Measurements from ENCODE around the gene RGS3. TPM values are rescaled to one million over a fixed set of nuclear protein-coding genes. Genes with fewer than 3 reads are reported as not detected.

The RGS3 gene
- total RNA-seq, 3 donors from 2014 or later = 65.9 to 83.8 (median 70.7) TPM

DNA sequence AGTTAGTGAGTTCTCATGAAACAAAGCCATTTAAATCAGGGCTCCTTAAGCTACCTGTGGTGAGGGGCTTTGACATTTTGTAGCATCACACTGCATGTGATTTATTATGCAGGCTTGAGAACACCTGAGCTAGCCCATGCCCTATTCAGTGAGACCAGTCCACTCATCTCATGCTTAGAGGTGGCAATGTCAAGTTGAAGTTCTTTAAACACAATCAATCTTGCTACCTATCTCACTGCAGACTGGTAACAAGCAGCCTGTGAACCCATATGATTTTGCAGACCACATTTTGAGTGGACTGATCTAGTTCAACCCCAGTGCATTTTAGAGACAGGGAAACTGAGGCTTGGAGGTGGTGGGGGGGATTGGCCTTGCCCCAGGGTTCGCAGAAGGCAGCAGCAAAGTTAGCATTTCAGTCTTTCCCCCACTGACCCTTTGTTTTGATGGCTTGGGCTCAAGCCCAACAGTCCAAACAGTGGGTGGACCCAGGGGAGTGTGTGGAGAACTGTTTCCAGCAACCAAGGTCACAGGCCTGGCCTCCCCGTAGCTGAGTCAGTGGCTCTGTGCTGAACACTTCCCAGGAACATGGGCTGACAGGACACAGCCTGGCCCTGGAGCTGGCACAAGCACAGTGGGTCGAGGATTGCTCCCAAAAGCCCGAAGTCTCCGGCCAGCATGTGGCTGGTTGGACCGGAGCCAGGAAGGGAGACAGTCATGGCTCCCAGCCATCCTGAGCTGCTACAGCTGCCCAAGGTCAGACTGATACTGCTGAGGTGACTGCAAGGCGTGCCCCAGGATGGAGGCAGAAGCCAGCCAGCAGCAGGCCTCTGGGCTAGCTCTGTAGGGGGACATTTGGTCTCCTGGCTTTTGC lies 95.3 kb downstream of the RGS3 start:
- DNase-seq (peak; percentile 59 to 77 (median 68)), ATAC-seq (peak; percentile 66)
- peaks cover 20% of the 10 kb centered on the region for H3K4me1 ChIP-seq (ENCODE audit: low read depth)
- H3K4me3 ChIP-seq = no peak overlapping the region
- H3K9me3 ChIP-seq = no peaks in the 10 kb centered on the region
- intact Hi-C loops (cut with DNase I, micrococcal nuclease) = no loop called here
- TF ChIP-seq, protein P1, sequence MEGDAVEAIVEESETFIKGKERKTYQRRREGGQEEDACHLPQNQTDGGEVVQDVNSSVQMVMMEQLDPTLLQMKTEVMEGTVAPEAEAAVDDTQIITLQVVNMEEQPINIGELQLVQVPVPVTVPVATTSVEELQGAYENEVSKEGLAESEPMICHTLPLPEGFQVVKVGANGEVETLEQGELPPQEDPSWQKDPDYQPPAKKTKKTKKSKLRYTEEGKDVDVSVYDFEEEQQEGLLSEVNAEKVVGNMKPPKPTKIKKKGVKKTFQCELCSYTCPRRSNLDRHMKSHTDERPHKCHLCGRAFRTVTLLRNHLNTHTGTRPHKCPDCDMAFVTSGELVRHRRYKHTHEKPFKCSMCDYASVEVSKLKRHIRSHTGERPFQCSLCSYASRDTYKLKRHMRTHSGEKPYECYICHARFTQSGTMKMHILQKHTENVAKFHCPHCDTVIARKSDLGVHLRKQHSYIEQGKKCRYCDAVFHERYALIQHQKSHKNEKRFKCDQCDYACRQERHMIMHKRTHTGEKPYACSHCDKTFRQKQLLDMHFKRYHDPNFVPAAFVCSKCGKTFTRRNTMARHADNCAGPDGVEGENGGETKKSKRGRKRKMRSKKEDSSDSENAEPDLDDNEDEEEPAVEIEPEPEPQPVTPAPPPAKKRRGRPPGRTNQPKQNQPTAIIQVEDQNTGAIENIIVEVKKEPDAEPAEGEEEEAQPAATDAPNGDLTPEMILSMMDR (IDR thresholded peaks at IDR 0.05) = no peak
- no peaks in the 10 kb centered on the region for H3K36me3 ChIP-seq (ENCODE audit: low read depth)

DNA sequence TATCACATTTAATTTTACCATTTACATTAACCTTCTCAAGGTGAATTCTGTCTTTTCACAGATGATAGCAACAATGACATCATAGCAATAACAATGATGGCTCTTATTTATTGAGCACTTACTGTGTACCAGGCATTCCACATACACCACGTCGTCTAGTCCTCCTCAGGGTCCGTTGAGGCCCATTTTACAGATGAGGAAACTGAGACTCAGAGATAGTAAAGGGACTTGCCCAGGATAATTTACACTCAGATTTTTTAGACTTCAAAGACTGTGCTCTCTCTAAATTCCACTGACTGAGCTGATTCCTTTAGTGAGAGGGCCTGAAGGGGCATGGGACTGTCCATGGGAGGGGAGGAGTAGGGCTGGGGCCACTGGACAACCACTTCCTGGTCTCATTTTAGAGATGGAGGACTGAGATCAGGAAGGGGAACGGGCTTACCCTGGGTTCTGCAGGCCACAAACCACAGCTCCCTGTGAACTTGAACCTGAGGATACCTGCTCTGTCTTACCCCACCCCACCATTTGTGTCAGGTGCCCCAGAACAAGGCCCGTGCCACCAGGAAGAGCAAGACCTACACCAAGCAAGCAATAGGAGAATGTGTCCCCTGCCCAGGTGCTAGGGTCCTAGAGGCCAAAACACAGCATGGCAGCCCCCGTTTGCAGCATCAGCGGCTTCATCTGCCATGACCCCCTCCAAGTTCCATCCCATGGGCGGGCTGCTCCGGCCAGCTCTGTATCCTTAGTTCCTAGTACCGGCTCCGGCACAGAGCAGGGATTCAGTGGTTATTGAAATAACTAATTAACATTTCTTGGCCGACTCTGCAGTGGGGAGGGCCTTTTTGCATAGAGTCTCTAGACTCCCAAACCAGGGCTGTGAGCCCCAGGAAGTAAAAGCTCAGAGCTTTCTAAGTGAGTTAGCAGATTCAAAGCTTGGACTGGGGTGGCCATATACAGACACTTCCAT lies 96.6 kb downstream of the RGS3 start:
- H3K9me3 ChIP-seq = no peaks in the 10 kb centered on the region
- DNase-seq = peak in 1 of 3 donors; percentile 26
- no peaks in the 10 kb centered on the region for H3K36me3 ChIP-seq (ENCODE audit: low read depth)
- ATAC-seq = no peak
- intact Hi-C loops (cut with DNase I, micrococcal nuclease) = no loop called here
- TF ChIP-seq, protein P1 (IDR thresholded peaks at IDR 0.05) = no peak
- peaks cover 32% of the 10 kb centered on the region for H3K4me1 ChIP-seq (ENCODE audit: low read depth)
- H3K4me3 ChIP-seq = no peak overlapping the region

DNA sequence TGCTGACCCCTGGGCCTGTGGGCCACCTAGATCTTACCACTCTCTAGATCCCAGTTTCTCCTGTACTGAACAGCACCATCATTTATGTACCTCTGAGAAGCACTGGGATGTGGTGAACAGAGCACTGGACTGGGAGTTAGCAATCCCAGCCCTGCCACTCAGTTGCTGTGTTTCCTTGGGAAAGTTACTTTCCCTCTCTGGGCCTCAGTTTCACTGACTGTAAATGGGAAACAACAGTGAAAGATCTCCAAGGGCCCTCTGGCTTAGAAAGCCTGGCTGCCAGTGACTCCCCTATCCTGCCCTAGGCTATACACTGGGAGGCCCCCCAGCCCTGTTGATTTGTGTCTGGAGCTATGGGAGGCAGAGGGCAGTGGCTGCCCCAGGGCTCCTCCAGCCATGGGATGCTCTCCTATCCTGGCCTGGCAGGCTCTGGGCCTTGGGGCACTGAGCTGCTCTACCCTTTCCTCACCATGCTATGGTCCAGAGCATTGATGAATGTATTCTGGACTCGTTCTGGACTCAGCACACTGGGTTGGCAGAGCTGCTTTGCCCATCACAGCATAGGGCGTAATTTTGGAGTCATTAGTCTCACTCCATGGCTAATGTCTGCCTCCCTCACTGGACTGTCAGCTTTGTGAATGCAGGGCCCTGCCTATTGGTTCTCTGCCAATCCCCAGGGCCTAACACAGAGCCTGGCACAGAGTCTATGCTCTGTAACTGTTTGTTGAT lies 99.3 kb downstream of the RGS3 start:
- Histone ChIP-seq H3K4me1 (ENCODE audit: low read depth) (peaks cover 42% of the 10 kb centered on the region), H3K9me3 (no peaks in the 10 kb centered on the region), H3K4me3 (no peak overlapping the region), H3K36me3 (ENCODE audit: low read depth) (no peaks in the 10 kb centered on the region)
- no peak for ATAC-seq
- DNase-seq = peak in 1 of 3 donors; percentile 28
- TF ChIP-seq, protein P1 (IDR thresholded peaks at IDR 0.05) = no peak
- intact Hi-C loops (cut with DNase I, micrococcal nuclease) = no loop called here

DNA sequence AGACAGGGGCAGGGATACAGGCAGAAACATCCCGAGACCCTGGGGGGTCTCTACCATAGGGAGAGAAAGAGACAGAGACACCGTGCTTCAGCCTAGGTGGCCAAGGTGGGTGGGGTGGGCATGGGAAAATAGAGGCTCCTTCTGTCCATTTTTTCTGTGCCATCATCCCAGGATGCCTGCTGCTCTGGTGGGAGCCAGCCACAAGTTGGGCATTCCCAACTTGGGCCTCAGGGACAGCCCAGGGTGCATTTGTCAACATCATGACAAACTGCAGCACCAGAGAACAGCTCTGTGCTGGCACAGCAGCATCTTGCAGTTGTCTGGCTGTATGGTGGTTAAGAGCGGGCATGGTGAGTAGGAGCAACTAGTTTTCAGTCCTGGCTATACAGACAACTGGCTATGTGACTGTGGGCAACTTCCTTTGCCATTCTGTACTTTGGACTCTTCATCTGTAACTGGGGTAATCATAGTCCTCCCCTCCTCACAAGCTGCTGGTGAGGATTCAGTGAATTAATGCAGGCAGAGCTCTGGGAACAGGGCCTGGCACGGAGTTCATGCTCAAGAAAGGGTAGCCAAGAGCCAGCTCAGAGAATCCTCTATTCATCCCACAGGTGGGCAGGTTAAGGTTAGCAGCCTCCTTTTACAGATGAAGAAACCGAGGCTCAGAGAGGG lies 100.4 kb downstream of the RGS3 start:
- Histone ChIP-seq H3K36me3 (ENCODE audit: low read depth) (no peaks in the 10 kb centered on the region), H3K9me3 (no peaks in the 10 kb centered on the region), H3K4me1 (ENCODE audit: low read depth) (peaks cover 37% of the 10 kb centered on the region), H3K4me3 (no peak overlapping the region)
- TF ChIP-seq, protein P1 (IDR thresholded peaks at IDR 0.05) = no peak
- peak in 2 of 3 donors; percentile 31 to 37 for DNase-seq
- ATAC-seq = peak; percentile 51
- intact Hi-C loops (cut with DNase I, micrococcal nuclease) = no loop called here
